Measurements from ENCODE around the gene ATP2B1. TPM values are rescaled to one million over a fixed set of nuclear protein-coding genes. Genes with fewer than 3 reads are reported as not detected.

The ATP2B1 gene
- total RNA-seq, 2 donors from 2014 or later, result 46.9 to 59.8 TPM

GRCh38 chr12:89729946-89730459 is 21.4 kb upstream of the ATP2B1 start:
- no peak overlapping the region for H3K9ac ChIP-seq (ENCODE audit: low read depth in 2 of 2, low read length in 2 of 2)
- no peaks in the 10 kb centered on the region for H3K9me3 ChIP-seq
- no peaks in the 10 kb centered on the region for H3K36me3 ChIP-seq
- H3K4me1 ChIP-seq, result no peaks in the 10 kb centered on the region
- H3K27ac ChIP-seq, result no peak overlapping the region
- H3K27me3 ChIP-seq, result no peaks in the 10 kb centered on the region
- H3K4me3 ChIP-seq, result no peak overlapping the region
- intact Hi-C loops (cut with DNase I), result no loop called here
- TF ChIP-seq CTCF (IDR thresholded peaks at IDR 0.05), result no peak
- DNase-seq, result no peak

- no peak for TF ChIP-seq CTCF (IDR thresholded peaks at IDR 0.05)
- no peaks in the 10 kb centered on the region for H3K9me3 ChIP-seq
- no peaks in the 10 kb centered on the region for H3K36me3 ChIP-seq
- no peak overlapping the region for H3K9ac ChIP-seq (ENCODE audit: low read depth in 2 of 2, low read length in 2 of 2)
- no peak for DNase-seq
- no peaks in the 10 kb centered on the region for H3K4me1 ChIP-seq
- H3K4me3 ChIP-seq, result no peak overlapping the region
- no peak overlapping the region for H3K27ac ChIP-seq
- no peaks in the 10 kb centered on the region for H3K27me3 ChIP-seq
- intact Hi-C loops (cut with DNase I), result no loop called here
These were observed 14.6 kb upstream of the ATP2B1 start for GRCh38 chr12:89723276-89723675.

GRCh38 chr12:89721291-89721987 is 12.8 kb upstream of the ATP2B1 start:
- no peaks in the 10 kb centered on the region for H3K4me1 ChIP-seq
- no peaks in the 10 kb centered on the region for H3K36me3 ChIP-seq
- H3K27ac ChIP-seq, result no peak overlapping the region
- intact Hi-C loops (cut with DNase I), result no loop called here
- H3K9ac ChIP-seq (ENCODE audit: low read depth in 2 of 2, low read length in 2 of 2), result no peak overlapping the region
- DNase-seq, result no peak
- H3K27me3 ChIP-seq, result no peaks in the 10 kb centered on the region
- H3K9me3 ChIP-seq, result no peaks in the 10 kb centered on the region
- H3K4me3 ChIP-seq, result no peak overlapping the region
- TF ChIP-seq CTCF (IDR thresholded peaks at IDR 0.05), result no peak

- no peak for DNase-seq
- H3K36me3 ChIP-seq, result no peaks in the 10 kb centered on the region
- intact Hi-C loops (cut with DNase I), result no loop called here
- no peak overlapping the region for H3K27ac ChIP-seq
- no peak overlapping the region for H3K9ac ChIP-seq (ENCODE audit: low read depth in 2 of 2, low read length in 2 of 2)
- H3K4me3 ChIP-seq, result no peak overlapping the region
- TF ChIP-seq CTCF (IDR thresholded peaks at IDR 0.05), result no peak
- no peaks in the 10 kb centered on the region for H3K4me1 ChIP-seq
- H3K27me3 ChIP-seq, result no peaks in the 10 kb centered on the region
- no peaks in the 10 kb centered on the region for H3K9me3 ChIP-seq
These were observed 9.3 kb upstream of the ATP2B1 start for GRCh38 chr12:89717759-89718523.

GRCh38 chr12:89712706-89713105 is 4.1 kb upstream of the ATP2B1 start:
- no peak overlapping the region for H3K9ac ChIP-seq (ENCODE audit: low read depth in 2 of 2, low read length in 2 of 2)
- no peak overlapping the region for H3K4me3 ChIP-seq
- H3K4me1 ChIP-seq, result peaks cover 4% of the 10 kb centered on the region
- H3K27ac ChIP-seq, result no peak overlapping the region
- no peak for TF ChIP-seq CTCF (IDR thresholded peaks at IDR 0.05)
- H3K27me3 ChIP-seq, result no peaks in the 10 kb centered on the region
- no peaks in the 10 kb centered on the region for H3K36me3 ChIP-seq
- no peak for DNase-seq
- intact Hi-C loops (cut with DNase I), result no loop called here
- no peaks in the 10 kb centered on the region for H3K9me3 ChIP-seq

Measured in colonic mucosa (tissue), 4 donors.